Naive thymus-derived CD4-positive, alpha-beta T cell (primary cell): ENCODE measurements around the gene MRPL38. TPM values are rescaled to one million over a fixed set of nuclear protein-coding genes. Genes with fewer than 3 reads are reported as not detected.

Experiments
- ATAC-seq: fragments of 150-1000 bp; cut with Tn5 transposase; 2 replicates; pipeline ENCODE4 v1.10.0; 2021; ENCODE audit warnings: mild to moderate bottlenecking, moderate library complexity
- CTCF ChIA-PET: fragments of 350-600 bp; sonication (Branson Sonifier 250); formaldehyde crosslinking; loops from one replicate; lab custom pipeline; 2021; ENCODE audit warnings: antibody characterized with exemption; lab: Charles Lee
- POLR2A ChIA-PET: fragments of 350-600 bp; sonication (Branson Sonifier 250); formaldehyde crosslinking; loops from one replicate; lab custom pipeline; 2021; ENCODE audit warnings: antibody characterized with exemption, inconsistent platforms; lab: Charles Lee
- DNase-seq, 9 donors: peaks; one replicate each; pipeline versions ENCODE4 v3.0.0 to v3.0.0-alpha.2; 2020 to 2022; ENCODE audit warnings: mixed read lengths in 1 of 9
- H3K27ac ChIP-seq: one replicate; pipeline ENCODE4 v1.7.0; 2013; ENCODE audit warnings: mild to moderate bottlenecking, low read depth, low read length, moderate library complexity
- H3K27me3 ChIP-seq, 2 donors: one replicate each; pipeline ENCODE4 v1.7.0; 2013; ENCODE audit warnings: low read length in 2 of 2, mild to moderate bottlenecking in 2 of 2, moderate library complexity in 2 of 2; ENCODE audit not compliant: control insufficient read depth in 2 of 2, insufficient read depth in 2 of 2
- H3K36me3 ChIP-seq, 3 experiments: 1 replicate in 2 of 3; 2 replicates in 1 of 3; pipeline ENCODE4 v1.7.0; 2013; ENCODE audit warnings: low read length in 3 of 3, mild to moderate bottlenecking in 3 of 3, moderate library complexity in 1 of 3; ENCODE audit not compliant: insufficient read depth in 3 of 3, control insufficient read depth in 2 of 3
- H3K4me1 ChIP-seq, 2 donors: one replicate each; pipeline ENCODE4 v1.7.0; 2013; ENCODE audit warnings: low read length in 2 of 2, mild to moderate bottlenecking in 2 of 2, moderate library complexity in 1 of 2; ENCODE audit not compliant: control insufficient read depth in 2 of 2, insufficient read depth in 2 of 2
- H3K4me3 ChIP-seq: 2 replicates; pipeline ENCODE4 v1.7.0; 2013; ENCODE audit warnings: mild to moderate bottlenecking, low read length
- H3K9me3 ChIP-seq, 3 experiments: 1 replicate in 2 of 3; 2 replicates in 1 of 3; pipeline ENCODE4 v1.7.0; 2013; ENCODE audit warnings: low read length in 3 of 3; ENCODE audit not compliant: control insufficient read depth in 2 of 3
- H3K27ac Mint-ChIP-seq, 9 donors: one replicate each; pipeline ENCODE4 v1.8.0; 2020 to 2022; ENCODE audit warnings: mixed read lengths in 9 of 9, mild to moderate bottlenecking in 8 of 9, moderate library complexity in 5 of 9, inconsistent platforms in 2 of 9
- H3K27me3 Mint-ChIP-seq, 5 donors: one replicate each; pipeline ENCODE4 v1.8.0; 2021 to 2022; ENCODE audit warnings: mixed read lengths in 5 of 5, mild to moderate bottlenecking in 1 of 5
- H3K36me3 Mint-ChIP-seq, 5 donors: one replicate each; pipeline ENCODE4 v1.8.0; 2020 to 2022; ENCODE audit warnings: mixed read lengths in 5 of 5, mild to moderate bottlenecking in 3 of 5, inconsistent platforms in 1 of 5
- H3K4me1 Mint-ChIP-seq, 7 donors: one replicate each; pipeline ENCODE4 v1.8.0; 2020 to 2022; ENCODE audit warnings: mixed read lengths in 7 of 7, mild to moderate bottlenecking in 3 of 7, inconsistent platforms in 1 of 7
- H3K4me3 Mint-ChIP-seq, 10 donors: one replicate each; pipeline ENCODE4 v1.8.0; 2020 to 2022; ENCODE audit warnings: mild to moderate bottlenecking in 10 of 10, mixed read lengths in 10 of 10, moderate library complexity in 6 of 10, inconsistent platforms in 2 of 10
- H3K9me3 Mint-ChIP-seq, 11 donors: one replicate each; pipeline ENCODE4 v1.8.0; 2020 to 2022; ENCODE audit warnings: mixed read lengths in 11 of 11, mild to moderate bottlenecking in 4 of 11, inconsistent platforms in 1 of 11, moderate library complexity in 1 of 11
- intact Hi-C, 2 donors: fragments of 100-400 bp; cut with micrococcal nuclease; formaldehyde crosslinking; loops; one replicate each; pipeline ENCODE4 v1.15.1; 2023
- polyA plus RNA-seq, 2 donors: library from polyadenylated mRNA; unstranded; fragments of 300-500 nt; fragmentation: Illumina TruSeq; gene quantifications; one replicate each; pipeline ENCODE4 v1.2.3, GENCODE V29; 2021
- total RNA-seq, 6 experiments: library from RNA in 5 of 6; stranded (reverse) in 5 of 6; gene quantifications; 1 replicate in 5 of 6; 2 replicates in 1 of 6; pipeline ENCODE4 v1.2.3 and lab custom pipeline; 2021 to 2026

Gene MRPL38
- total and polyA plus RNA-seq, 7 experiments from 2014 or later: 64.6 to 154 (median 101) TPM

GRCh38 chr17:75899767-75900468 is 4.8 kb downstream of the MRPL38 start:
- Histone ChIP-seq H3K9me3 (no peaks in the 10 kb centered on the region), H3K4me1 (peaks cover 8 to 15% of the 10 kb centered on the region in 2 donors), H3K36me3 (peaks cover 0 to 49% (median 9%) of the 10 kb centered on the region in 3 experiments), H3K4me3 (no peak overlapping the region), H3K27ac (no peak overlapping the region), H3K27me3 (no peaks in the 10 kb centered on the region)
- no peak overlapping the region for H3K4me3 Mint-ChIP-seq
- no peaks in the 10 kb centered on the region for H3K27me3 Mint-ChIP-seq
- no peak for ATAC-seq
- no peak overlapping the region for H3K27ac Mint-ChIP-seq
- intact Hi-C loops: no loop called here
- peaks cover 0 to 3% (median 0%) of the 10 kb centered on the region in 11 donors for H3K9me3 Mint-ChIP-seq
- peaks cover 0 to 11% (median 0%) of the 10 kb centered on the region in 5 donors for H3K36me3 Mint-ChIP-seq
- ChIA-PET POLR2A (interaction anchor here (0.6 to 7.1 kb wide), 11 partner anchors 10 to 432 kb away, joined by 3 to 106 read pairs (median 4); partner anchors contain the start of genes TRIM47, UNC13D and WBP2), CTCF (interaction anchor here (1.2 to 1.7 kb wide), 2 partner anchors 21 to 45 kb away, joined by 3 to 8 read pairs; partner anchors contain the start of genes TRIM47 and WBP2)
- peaks cover 10 to 23% (median 20%) of the 10 kb centered on the region in 7 donors for H3K4me1 Mint-ChIP-seq
- DNase-seq: no peak

DNA sequence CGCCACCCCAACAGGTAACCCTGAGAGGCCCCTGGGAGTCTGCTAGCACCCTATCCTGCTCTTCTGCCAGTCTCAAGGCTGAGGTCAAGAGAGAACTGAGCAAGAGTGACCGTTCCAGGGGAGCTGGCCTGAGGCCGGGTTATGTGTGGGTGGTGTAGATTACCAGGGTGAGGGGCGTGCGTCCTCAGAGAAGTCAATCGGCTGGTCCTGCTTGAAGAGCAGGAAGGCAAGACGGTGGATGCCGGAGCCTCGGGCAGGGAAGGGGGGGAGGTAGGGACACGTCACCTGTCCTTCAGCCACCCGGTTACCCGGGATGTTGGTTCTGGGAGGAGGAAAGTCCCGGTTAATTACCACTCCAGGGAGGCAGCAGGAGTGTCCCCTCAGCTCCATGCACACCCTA is 5.3 kb downstream of the MRPL38 start:
- ChIA-PET POLR2A (interaction anchor here (1.4 to 7.1 kb wide), 6 partner anchors 9 to 120 kb away, joined by 3 to 106 read pairs (median 12); partner anchors contain the start of genes TRIM47, UNC13D and WBP2), CTCF (interaction anchor here (0.6 to 1.7 kb wide), 3 partner anchors 21 to 115 kb away, joined by 3 to 8 read pairs (median 3); partner anchors contain the start of genes TRIM47 and WBP2)
- DNase-seq (no peak), ATAC-seq (no peak)
- Histone ChIP-seq H3K4me3 (no peak overlapping the region), H3K27ac (no peak overlapping the region), H3K27me3 (no peaks in the 10 kb centered on the region), H3K9me3 (no peaks in the 10 kb centered on the region), H3K4me1 (peaks cover 8 to 17% of the 10 kb centered on the region in 2 donors), H3K36me3 (peaks cover 0 to 49% (median 9%) of the 10 kb centered on the region in 3 experiments)
- no peaks in the 10 kb centered on the region for H3K27me3 Mint-ChIP-seq
- peaks cover 12 to 26% (median 21%) of the 10 kb centered on the region in 7 donors for H3K4me1 Mint-ChIP-seq
- peak overlapping the region in 1 of 10 donors; percentile 29 for H3K4me3 Mint-ChIP-seq
- H3K9me3 Mint-ChIP-seq: peaks cover 0 to 3% (median 0%) of the 10 kb centered on the region in 11 donors
- peaks cover 0 to 11% (median 0%) of the 10 kb centered on the region in 5 donors for H3K36me3 Mint-ChIP-seq
- peak overlapping the region in 1 of 9 donors; percentile 14 for H3K27ac Mint-ChIP-seq
- intact Hi-C loops: no loop called here

DNA sequence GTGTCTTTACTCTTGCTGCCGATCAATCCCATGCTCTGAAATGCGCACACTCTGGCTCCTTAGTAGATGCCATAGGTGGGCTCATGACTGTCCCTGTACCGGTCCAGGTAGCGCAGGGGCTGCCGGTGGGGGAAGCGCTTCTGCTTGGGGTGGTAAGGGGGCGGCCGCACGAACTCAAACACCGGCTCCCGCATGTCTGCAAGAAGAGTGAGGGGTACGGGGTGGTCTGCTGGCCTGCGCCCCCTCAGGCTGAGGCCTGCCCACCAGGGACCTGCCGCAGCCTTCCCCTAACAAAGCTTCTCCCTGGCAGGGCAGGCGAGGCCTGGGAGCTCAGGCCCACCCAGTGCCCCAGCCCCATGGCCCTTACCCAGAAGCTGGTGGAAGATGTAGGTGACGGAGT is 5.9 kb downstream of the MRPL38 start:
- DNase-seq (no peak), ATAC-seq (no peak)
- no peaks in the 10 kb centered on the region for H3K27me3 ChIP-seq
- H3K9me3 ChIP-seq: no peaks in the 10 kb centered on the region
- H3K36me3 ChIP-seq: peaks cover 0 to 49% (median 9%) of the 10 kb centered on the region in 3 experiments
- peaks cover 0 to 3% (median 0%) of the 10 kb centered on the region in 11 donors for H3K9me3 Mint-ChIP-seq
- POLR2A ChIA-PET: interaction anchor here (1.7 to 7.1 kb wide), 4 partner anchors 22 to 119 kb away, joined by 6 to 106 read pairs (median 30); partner anchors contain the start of genes TRIM47, UNC13D and WBP2
- H3K27ac Mint-ChIP-seq: peak overlapping the region in 1 of 9 donors; percentile 13
- intact Hi-C loops: no loop called here
- no peaks in the 10 kb centered on the region for H3K27me3 Mint-ChIP-seq
- H3K4me3 ChIP-seq: no peak overlapping the region
- H3K36me3 Mint-ChIP-seq: peaks cover 0 to 12% (median 0%) of the 10 kb centered on the region in 5 donors
- H3K4me1 ChIP-seq: peaks cover 8 to 12% of the 10 kb centered on the region in 2 donors
- peaks cover 18 to 27% (median 23%) of the 10 kb centered on the region in 7 donors for H3K4me1 Mint-ChIP-seq
- H3K27ac ChIP-seq: no peak overlapping the region
- CTCF ChIA-PET: interaction anchor here (0.6 to 1.7 kb wide), 3 partner anchors 20 to 116 kb away, joined by 3 to 8 read pairs (median 3); partner anchors contain the start of genes TRIM47 and WBP2
- peak overlapping the region in 3 of 10 donors; percentile 13 to 50 (median 29) for H3K4me3 Mint-ChIP-seq

DNA sequence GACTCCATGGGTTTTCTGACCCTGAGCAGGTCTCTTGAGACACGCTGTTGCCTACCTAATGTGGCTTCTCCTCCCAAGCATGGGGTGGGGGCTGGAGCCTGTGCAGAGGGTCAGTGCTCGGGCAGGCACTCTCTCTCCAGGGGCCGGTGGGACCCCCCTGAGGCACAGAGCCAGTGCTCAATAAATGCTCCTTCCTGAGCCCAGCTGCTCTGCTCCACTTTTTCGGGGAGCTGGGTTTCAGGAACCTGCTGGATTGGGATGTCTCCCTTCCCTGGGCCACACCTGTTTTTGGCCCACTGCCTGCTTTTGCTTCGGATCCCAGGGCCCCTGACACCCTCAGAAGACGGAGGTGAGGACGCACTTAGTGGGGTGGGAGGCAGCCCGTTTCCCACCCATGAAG is 6.6 kb downstream of the MRPL38 start:
- Mint-ChIP-seq H3K4me1 (peaks cover 22 to 32% (median 26%) of the 10 kb centered on the region in 7 donors), H3K9me3 (peaks cover 0 to 3% (median 0%) of the 10 kb centered on the region in 11 donors), H3K27me3 (no peaks in the 10 kb centered on the region), H3K36me3 (peaks cover 0 to 14% (median 0%) of the 10 kb centered on the region in 5 donors), H3K27ac (peak overlapping the region in 2 of 9 donors; percentile 71 to 75), H3K4me3 (peak overlapping the region in 8 of 10 donors; percentile 57 to 86 (median 77))
- intact Hi-C loops: no loop called here
- ATAC-seq: no peak
- Histone ChIP-seq H3K9me3 (no peaks in the 10 kb centered on the region), H3K27ac (no peak overlapping the region), H3K4me3 (no peak overlapping the region), H3K27me3 (no peaks in the 10 kb centered on the region), H3K4me1 (peaks cover 8 to 12% of the 10 kb centered on the region in 2 donors), H3K36me3 (peaks cover 0 to 49% (median 9%) of the 10 kb centered on the region in 3 experiments)
- DNase-seq: no peak
- ChIA-PET POLR2A (interaction anchor here (3.1 to 7.1 kb wide), 5 partner anchors 21 to 119 kb away, joined by 15 to 106 read pairs (median 41); partner anchors contain the start of genes TRIM47, UNC13D and WBP2), CTCF (interaction anchor here (1.7 to 2.9 kb wide), 3 partner anchors 8 to 43 kb away, joined by 8 to 20 read pairs (median 9); partner anchors contain the start of genes TRIM47 and WBP2)

- Mint-ChIP-seq H3K4me3 (peak overlapping the region; percentile 55 to 88 (median 77)), H3K9me3 (peaks cover 0 to 3% (median 0%) of the 10 kb centered on the region in 11 donors), H3K36me3 (peaks cover 0 to 14% (median 0%) of the 10 kb centered on the region in 5 donors), H3K27ac (peak overlapping the region in 8 of 9 donors; percentile 29 to 85 (median 70)), H3K27me3 (no peaks in the 10 kb centered on the region), H3K4me1 (peaks cover 22 to 32% (median 26%) of the 10 kb centered on the region in 7 donors)
- DNase-seq (no peak), ATAC-seq (no peak)
- no peaks in the 10 kb centered on the region for H3K27me3 ChIP-seq
- intact Hi-C loops: loop anchor here (2.0 kb wide), 4 partner anchors 43 to 205 kb away; partner anchors contain the start of genes EXOC7 (in 1 of the 2), FBF1 (in 1 of the 2) and UNK (in 1 of the 2)
- ChIA-PET CTCF (interaction anchor here (0.6 to 3.2 kb wide), 11 partner anchors 8 to 149 kb away, joined by 3 to 21 read pairs (median 5); partner anchors contain the start of genes GALK1, TRIM47 and WBP2), POLR2A (interaction anchor here (0.7 to 7.1 kb wide), 19 partner anchors 9 to 144 kb away, joined by 3 to 106 read pairs (median 6); partner anchors contain the start of genes FBF1, TRIM47, UNC13D and UNK)
- H3K36me3 ChIP-seq: peaks cover 0 to 48% (median 9%) of the 10 kb centered on the region in 3 experiments
- no peak overlapping the region for H3K4me3 ChIP-seq
- H3K9me3 ChIP-seq: no peaks in the 10 kb centered on the region
- peak overlapping the region; percentile 75 for H3K27ac ChIP-seq
- peaks cover 8 to 12% of the 10 kb centered on the region in 2 donors for H3K4me1 ChIP-seq
Measured at GRCh38 chr17:75897160-75898019, 7.3 kb downstream of the MRPL38 start.
